ENCODE data around the gene ARHGAP18.

ARHGAP18 gene

DNA sequence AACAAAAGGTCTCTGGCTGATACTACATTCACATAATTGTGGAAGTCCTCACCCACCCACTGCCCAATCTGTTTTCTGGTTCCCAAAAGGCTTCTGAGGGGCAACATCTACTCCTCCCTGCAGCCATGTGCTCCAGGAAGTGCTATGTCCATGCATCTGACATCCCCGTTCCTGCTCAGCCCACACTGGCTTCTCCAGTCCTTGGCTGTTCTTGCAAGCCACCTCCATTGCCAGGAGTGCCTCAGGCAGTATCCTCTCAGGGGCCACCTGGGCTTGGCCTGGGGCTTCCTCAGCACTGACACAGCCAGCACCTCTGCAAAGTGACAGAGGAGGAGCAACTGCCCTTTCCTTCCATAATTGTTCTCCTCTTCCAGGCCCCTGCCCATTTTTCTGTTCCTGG is 18.3 kb downstream of the ARHGAP18 start:
- no peak for DNase-seq (ENCODE audit: low read depth)

DNA sequence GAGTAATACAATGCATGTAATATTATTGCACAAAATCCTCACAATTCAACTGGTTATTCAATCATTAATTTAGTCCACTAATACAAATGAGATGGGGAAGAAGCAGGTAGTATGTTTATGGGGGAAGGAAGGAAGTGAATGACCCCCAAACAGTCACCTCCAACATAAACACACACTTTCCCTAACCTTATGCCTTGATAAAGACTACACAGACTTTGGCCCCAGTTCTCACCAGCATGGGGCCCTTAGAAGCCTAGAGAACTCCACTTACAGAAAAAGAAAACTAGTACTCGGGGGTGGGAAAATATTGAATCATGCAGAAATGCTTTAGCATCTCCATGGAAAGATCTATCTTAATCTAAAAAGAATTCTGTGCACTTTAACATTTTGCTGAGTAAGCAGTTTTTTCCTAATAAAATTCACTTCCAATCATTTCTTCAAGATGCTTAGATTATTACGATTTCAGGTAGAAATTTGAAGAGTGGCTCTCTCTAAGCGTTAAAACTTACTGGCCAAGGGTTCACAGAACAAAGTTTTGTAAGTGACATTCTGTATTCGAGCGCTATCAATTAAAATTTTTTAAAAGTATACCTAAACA is 18.8 kb downstream of the ARHGAP18 start:
- no peak for DNase-seq (ENCODE audit: low read depth)

DNA sequence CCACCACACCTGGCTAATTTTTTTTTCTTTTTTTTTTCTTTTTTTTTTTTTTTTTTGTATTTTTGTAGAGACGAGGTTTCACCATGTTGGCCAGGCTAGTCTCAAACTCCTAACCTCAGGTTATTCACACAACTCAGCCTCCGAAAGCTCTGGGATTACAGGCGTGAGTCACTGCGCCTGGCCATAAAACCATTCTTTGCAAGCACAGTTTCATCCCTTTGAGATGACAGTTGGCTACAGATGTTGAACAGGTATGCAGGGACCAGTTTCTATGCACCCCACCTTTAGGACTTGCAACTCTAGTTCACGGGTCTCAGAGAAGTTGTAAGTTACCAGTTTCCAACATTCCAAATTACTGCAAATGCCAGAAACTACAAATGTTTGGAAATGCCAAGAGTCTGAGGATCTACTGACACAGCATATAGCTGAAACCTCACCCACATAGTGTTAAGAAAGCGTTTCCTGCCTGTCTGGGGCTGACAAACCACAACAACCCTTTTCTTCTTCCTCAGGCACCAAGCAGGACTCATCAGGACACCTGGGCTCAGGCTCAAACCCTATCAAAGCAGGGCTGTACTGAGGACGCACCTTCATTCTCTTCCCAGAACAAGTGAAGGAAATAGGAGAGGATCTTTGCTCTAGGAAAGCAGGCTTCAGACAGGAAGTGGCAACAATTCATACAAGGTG is 22.9 kb downstream of the ARHGAP18 start:
- peak; percentile 72 for DNase-seq (ENCODE audit: low read depth)

DNA sequence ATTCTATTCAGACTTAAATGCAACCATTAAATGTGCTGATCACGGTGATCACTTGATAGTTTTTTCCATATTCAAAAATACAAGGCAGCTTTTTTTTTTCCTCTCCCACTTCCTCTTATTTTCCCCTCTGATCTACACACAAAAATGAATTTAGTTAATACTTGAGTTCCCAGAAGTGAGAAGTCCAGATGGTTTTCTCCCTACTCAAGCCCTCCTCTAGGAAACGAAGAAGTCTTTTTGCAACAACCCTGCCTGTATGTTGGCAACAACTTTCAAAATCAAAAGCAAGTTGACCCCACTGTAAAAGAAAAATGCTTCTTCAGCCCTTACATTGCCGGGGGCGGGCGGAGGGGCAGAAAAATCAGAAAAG is 24.3 kb downstream of the ARHGAP18 start:
- DNase-seq (ENCODE audit: low read depth) = no peak

DNA sequence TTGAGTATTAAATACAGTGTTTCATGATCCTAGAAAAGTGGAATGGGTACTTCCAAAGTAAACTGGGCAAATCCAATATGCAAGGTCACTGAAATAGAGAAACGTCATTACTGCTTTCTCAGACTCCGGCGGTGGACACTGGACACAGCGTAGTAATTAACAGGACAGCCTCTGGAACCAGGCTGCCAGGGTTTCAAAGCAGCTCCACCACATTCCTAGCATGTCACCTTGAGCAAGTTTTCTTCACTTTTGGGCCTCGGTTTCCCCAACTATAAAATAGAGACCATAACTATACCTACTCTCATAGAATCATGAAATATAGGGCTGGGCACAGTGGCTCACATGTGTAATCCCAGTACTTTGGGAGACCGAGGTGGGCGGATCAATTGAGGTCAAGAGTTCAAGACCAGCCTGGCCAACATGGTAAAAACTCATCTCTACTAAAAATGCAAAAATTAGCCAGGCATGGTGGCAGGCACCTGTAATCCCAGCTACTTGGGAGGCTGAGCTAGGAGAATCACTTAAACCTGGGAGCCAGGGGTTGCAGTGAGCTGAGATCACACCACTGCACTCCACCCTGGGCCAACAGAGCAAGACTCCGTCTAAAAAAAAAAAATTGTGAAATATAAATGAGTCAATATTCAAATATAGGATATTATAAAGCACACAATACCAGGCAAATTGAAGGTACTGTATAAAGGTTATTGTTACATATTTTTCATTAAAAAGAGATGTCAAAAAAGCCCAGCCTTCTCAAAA is 24.9 kb downstream of the ARHGAP18 start:
- no peak for DNase-seq (ENCODE audit: low read depth)

DNA sequence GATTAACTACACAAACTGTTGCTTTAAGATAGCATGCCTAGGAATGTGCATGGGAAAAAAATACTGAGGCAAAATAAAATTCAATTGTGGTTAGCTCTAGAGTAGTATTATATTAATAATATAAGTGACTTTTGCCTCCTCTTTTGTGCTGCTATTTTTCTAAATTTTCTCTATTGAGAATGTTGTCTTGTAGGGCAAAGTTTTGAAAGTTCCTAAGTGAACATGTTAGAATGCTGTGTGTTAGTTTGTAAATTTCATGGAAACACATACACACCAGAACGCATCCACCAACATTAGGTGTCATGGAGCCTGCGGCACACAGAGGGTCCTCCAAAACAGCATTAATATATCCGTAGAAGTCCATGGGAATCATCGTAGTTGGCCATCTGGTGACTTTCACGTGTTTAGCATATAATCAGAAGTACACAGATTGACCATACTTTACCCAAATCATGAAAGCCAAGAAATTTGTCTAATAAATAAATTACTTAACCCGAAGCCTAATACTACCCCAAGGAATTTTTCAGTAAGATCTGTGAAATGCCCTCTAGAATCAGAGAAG is 25.6 kb downstream of the ARHGAP18 start:
- DNase-seq (ENCODE audit: low read depth) = no peak

DNA sequence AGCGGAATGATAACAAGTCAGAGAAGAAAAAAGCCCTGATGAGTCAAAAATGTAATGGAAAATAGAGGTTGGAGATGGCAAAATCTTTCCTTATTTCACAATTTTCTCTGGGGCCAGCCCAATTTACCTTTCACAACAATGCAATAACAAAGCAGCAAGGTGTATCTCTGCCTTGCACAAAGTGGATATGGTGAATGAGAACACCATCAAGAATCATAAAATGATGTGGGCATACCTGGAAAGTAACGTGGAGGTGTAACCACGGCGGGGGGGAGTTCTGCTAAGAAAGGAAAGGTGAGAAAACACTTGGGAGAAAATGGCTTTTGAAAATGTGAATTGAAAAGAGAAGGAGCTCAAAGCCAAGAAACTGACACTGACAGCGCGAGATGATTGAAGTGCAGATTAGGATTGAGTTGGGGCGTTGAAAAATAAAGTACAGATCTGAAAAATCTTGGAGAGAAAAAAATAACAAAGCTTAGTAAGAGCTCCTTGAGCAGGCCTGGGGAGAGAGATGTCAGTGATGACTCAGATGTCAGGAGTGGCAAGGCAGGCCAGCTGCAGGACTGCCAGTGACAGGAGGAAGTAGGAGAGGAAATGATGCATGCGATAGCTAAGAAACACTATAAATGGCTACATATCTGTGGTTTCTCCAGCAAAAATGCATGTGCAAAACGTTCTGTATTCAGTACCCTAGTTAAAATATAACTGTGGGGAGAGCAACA is 26.2 kb downstream of the ARHGAP18 start:
- DNase-seq (ENCODE audit: low read depth) = peak; percentile 99

DNA sequence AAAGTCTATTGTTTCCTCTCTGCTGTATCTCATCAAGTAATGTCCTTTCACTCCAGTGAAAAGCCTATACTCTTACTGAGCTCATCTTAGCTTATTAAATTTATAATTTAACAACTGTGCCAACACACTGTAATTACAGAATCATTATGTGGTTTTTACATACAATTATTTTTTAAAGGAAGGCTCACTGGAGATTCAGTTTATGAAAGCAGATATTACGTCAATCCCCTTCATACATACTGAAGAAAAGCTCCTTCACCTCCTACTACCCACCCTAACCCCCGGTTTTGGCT is 28.1 kb downstream of the ARHGAP18 start:
- no peak for DNase-seq (ENCODE audit: low read depth)

DNA sequence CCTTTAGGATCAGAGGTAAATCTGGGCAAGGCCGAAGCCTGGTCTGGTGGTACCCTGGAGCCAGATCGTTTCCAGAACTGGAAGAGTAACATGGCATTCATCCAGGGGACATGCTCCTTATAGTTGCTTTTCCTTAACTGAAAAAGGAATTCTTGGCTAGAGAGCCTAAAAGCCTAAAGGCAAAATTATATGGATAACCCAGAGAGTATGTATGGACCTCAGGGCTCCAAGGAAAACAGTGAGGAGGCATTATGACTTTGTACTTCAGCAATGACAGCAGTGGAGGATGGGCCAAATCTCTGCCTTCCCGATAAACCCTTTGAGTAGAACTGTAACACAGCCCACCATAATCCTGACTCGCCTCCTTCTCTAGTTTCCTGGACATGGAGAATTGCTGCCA is 29.3 kb downstream of the ARHGAP18 start:
- peak; percentile 16 for DNase-seq (ENCODE audit: low read depth)

DNA sequence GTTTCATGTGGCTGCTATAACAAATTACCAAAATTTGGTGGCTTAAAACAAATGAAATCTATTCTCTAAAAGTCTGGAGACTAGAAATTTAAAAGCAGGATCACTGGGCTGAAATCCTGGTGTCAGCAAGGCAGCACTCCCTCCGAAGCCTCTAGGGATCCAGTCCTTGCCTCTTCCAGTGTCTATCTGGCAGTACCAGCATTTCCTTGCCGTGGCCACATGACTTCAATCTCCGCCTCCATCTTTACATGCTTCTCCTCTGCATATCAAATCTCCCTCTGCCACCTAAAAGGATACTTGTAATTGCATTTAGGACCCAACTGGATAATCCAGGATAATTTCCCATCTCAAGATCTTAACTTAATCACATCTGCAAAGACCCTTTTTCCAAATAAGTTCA is 30.2 kb downstream of the ARHGAP18 start:
- peak; percentile 60 for DNase-seq (ENCODE audit: low read depth)

DNA sequence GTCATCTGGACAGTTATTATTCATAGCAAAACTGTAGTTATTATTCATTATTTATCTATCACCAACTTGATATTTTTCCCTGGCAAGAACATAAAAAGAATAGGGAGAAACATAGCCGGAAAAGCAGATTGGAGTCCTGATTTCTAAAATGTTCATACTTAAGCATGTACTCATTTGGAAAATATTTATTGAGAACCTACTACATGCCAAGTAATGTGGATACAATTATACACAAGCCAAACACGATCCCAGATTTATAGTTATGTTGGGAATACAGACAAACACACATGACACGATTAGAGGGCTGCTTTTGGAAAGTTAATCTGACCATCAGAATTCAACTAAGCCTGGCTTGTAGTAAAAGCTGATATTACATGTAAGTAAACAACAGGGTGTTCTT is 30.7 kb downstream of the ARHGAP18 start:
- peak; percentile 58 for DNase-seq (ENCODE audit: low read depth)

DNA sequence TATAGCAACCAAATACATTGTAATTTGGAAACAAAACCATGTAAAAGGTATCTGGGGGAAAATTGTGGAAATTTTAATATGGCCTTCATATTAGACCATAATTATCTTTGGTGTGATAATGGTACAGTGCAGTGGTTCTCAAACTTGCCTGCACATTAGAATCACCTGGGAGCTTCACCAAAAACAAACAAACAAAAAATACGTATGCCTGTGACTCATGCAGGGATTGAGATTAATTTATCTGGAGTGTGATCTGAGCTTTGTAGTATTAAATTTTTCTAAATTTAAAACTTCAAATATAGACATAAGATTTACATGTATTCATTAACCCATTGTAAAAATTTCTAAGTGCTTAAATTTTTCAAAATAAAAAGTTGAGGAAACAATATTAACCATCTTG is 31.5 kb downstream of the ARHGAP18 start:
- peak; percentile 52 for DNase-seq (ENCODE audit: low read depth)

DNA sequence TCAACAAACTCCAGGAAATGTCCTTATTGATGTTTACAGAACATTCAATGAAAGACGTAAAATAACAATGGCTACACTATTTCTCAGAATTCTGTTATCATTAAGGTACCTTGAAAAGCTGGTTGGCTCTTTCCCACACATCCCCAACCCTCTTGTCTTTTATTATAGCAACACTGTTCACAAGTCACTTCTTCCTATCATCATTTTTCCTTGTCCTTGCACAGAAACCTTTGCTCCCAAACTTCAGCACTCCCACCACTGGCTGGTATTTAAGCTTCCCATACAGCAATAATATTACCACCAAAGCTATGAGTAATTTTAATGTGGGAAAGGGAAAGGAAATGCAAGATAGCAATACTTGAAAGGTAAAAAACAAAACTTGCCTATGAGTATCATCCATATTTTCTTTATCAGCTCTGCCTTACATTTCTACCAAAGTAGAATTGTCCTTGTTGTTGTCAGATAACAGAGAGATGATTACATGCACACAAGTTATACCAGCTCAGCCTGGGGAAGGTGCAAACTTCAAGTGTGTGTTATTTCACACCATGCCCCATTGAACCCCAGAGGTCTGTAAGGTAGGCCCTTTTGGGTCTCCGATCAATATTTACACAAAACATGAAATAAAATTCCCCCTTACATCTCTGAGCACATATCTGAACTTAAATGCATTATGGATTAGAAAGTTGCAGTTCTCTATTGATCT is 32.2 kb downstream of the ARHGAP18 start:
- DNase-seq (ENCODE audit: low read depth) = peak; percentile 38

DNA sequence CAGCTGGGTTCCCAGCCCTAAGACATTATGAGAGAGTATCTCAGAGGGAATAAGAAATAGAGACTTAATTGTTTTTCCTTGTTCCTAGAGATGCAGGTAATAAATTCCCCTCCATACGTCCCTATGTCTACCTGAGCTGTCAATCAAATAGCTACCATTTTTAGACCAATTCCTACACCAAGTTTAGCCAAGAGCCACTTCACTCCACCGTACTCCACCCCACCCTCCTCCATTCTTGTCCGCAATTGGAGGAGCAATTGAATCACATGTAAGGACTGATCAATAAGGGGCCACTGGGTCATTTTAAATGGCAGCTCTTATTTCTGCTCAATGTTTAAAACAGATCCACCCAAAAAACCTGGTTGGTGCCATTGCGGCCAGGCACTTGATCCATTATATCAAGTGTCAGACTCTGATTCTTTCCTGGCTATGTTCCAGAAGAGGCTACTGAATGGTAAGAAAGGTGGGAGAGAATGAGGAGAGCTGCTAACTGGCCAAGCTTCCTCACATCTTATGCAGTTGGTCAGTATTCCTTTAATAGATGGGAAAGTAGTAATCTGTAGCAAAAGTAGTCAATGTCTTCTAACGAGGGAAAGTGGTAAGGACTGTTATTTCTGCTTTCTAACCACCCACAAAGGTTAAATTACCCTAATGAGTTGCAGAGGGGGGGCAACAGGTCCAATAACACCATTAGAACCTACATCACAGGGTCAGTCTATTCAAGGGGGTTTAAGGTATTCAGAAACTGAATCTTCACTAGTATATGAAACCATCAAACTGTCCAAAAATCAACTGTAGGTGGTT is 34.1 kb downstream of the ARHGAP18 start:
- no peak for DNase-seq (ENCODE audit: low read depth)

DNA sequence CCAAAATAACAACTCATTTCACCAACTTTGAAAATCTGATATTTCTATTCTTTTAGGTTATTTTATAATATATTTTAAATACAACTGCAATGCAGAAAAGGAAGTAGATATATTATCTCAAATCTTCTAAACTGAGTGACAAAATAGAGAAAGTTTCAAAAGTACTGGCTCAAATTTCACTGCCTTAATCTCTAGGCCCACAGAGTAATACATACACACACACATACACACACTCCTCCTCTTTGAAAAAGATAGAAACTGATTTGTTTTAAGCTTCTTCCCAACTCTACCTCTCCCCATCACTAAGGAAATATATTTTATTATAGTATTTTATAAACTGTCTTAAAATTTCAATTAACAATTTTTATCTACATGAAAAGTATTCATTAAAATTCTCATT is 36.2 kb downstream of the ARHGAP18 start:
- peak; percentile 23 for DNase-seq (ENCODE audit: low read depth)

DNA sequence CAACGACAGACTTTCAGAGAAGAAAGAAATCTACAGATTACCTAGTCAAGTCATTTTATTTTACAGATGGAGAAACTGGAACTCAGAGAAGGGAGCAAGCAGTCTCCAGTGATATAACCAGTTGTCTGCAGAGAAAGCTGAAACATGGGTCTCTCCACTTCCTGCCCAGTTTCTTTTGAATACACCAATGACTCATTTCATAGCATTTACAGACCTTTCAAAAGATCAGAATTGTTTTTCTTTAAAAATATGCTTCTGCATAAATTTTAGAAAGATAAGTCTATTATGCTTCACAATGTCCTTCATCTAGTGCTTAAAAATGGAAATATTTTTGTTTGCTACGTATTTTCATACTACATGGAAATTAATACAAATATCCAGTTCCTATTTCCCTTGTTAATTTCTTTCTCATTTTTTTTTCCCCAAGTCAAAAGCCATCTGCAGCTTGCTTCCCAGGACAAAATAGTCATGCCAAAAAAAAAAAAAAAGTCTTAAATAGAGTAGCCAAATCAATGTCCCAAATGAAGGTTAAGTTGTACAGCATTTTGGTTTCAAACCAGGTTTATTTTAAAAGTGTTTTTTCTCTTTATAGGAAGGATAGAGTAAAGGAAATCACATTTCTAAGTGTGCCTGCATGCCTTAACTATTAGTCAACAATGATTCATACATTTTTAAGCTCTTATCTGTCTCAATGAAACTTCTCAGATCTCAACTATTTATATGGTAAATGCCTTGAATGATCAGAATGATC is 36.9 kb downstream of the ARHGAP18 start:
- DNase-seq (ENCODE audit: low read depth) = peak; percentile 93

DNA sequence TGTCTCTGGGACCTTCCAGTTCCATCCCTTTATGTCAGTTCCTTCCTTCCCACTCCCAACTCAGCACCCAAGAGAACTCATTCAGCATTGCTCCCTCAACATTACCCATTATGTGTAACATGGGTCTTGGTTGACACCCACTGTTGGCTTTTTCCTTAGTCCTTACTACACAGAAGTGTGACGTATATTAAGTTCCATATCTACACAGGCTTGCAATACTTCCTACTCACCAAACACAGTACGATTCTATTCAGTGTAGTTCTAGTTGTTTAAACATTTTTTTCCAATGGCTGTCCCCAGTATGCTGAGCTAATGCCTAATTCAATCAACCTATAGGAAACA is 37.7 kb downstream of the ARHGAP18 start:
- no peak for DNase-seq (ENCODE audit: low read depth)

DNA sequence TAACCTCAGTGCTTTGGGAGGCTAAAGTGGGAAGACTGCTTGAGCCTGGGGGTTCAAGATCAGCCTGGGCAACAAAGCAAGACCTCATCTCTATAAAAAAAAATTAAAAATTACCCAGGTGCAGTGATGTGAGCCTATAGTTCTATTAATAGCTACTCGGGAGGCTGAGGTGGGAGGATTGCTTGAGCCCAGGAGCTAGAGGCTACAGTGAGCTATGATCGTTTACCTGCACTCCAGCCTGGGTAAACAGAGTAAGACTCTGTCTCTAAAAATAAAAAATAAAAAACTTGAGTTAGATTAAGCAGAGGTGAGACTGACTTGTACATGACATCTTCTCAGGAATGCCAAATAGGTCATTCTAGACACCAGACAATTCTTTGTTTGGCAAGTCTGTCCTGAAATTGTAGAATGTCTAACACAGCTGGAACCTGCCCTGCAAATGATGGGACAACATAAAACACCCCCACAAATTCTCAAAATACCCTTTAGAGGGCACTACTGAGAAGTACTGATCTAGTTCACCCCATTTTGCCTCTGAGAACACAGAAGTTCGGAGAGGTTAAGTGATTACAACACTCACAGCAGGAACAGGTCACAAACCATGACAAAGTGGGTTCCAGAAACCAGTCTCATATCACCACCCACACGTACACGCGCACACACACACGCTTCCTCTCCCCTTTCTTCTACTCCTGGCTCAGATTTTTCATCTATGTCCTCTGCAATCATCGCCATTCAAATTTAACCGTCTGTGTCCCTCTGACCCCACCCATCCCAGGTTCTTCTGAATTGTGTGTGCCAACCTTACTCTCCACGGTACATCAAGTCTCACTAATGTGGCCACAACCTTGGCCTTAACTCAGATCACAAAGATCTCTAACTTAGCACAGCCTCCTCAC is 38.3 kb downstream of the ARHGAP18 start:
- peak; percentile 38 for DNase-seq (ENCODE audit: low read depth)

DNA sequence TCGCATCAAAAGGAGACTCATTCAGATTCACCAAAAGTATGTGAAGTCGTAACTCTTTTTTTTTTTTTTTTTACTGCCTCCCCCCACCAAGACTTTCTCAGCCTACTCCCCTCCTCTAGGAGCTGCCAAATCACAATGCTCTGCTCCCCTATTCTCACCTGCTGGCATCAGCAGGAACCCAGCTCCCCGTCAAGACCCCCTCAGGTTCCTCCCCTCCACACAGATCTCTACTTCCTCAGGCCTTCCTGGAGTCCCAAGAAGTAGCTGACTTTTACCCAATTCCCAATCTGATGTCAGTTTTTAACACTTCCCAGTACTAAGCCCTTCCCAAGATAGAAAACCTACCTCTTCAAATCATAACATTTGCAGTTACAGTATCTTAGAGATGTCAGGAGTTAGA is 39.3 kb downstream of the ARHGAP18 start:
- DNase-seq (ENCODE audit: low read depth) = no peak

All from ELR (cell line).